GM12873 (cell line): Measurements from ENCODE around the gene ORM2.

Source experiments
- TF ChIP-seq, protein P1 (sequence below): IDR thresholded peaks from 2 replicates; pipeline ENCODE4 v1.5.1; 2012; ENCODE audit warnings: low read depth, mild to moderate bottlenecking, moderate library complexity, low read length, control low read depth; ENCODE audit not compliant: insufficient read depth; ENCODE audit errors: missing control alignments

Gene ORM2

DNA sequence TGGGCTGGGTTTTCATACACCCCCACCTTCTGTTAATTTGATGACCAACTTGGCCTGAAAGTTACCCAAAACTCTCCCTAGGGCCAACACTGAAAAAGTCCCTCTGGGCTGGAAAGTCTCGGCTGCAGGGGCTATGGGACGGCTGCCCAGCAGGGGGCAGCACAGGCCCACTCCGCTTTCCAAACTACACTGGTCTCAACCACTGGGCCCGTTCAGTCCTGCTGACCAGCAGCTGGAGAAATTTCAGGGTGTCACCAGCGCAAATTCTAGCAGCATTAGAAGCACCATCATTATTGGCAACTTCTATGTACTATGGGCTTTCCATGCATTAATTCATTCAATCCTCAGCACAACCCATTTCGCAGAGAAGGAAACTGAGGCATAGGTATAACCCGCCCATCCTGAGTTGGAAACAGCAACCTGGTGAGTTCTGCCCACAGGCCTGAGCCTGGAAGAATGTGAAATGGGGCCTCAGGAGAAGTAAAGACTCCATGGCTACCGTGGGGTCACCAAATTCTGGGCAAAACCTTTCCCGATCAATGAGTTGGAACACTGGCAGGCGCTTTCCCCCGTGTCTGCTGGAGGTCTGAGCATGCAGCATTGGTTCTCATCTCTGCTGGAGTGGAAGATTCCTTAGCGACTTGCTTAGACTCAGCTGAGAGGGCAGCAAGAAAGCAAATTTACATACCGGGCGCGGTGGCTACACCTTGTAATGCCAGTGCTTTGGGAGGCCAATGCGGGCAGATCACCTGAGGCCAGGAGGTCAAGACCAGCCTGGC, 9.7 kb downstream of the ORM2 start:
- TF ChIP-seq, protein P1, sequence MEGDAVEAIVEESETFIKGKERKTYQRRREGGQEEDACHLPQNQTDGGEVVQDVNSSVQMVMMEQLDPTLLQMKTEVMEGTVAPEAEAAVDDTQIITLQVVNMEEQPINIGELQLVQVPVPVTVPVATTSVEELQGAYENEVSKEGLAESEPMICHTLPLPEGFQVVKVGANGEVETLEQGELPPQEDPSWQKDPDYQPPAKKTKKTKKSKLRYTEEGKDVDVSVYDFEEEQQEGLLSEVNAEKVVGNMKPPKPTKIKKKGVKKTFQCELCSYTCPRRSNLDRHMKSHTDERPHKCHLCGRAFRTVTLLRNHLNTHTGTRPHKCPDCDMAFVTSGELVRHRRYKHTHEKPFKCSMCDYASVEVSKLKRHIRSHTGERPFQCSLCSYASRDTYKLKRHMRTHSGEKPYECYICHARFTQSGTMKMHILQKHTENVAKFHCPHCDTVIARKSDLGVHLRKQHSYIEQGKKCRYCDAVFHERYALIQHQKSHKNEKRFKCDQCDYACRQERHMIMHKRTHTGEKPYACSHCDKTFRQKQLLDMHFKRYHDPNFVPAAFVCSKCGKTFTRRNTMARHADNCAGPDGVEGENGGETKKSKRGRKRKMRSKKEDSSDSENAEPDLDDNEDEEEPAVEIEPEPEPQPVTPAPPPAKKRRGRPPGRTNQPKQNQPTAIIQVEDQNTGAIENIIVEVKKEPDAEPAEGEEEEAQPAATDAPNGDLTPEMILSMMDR, result peak; percentile 92

GRCh38 chr9:114341152-114341830, 11.6 kb downstream of the ORM2 start:
- TF ChIP-seq, protein P1, result no peak

DNA sequence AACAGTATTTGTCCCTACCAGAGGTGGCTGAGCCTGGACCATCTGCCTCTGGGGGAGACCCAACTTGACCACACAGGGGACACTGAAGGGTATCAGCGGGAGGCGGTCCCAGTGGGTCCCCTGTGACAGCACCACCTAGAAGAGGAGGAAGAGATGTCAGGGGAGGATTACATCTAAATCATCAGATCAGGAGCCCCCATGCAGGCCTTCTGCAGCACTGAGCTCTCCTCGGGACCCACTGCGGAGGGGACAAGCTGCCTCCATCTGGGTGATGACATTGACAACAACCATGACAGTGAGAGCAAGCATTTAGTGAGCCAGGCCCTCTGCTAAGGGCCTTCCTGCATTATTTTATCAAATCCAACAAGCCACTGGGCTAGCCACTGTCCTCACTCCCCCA, 12.3 kb downstream of the ORM2 start:
- TF ChIP-seq, protein P1, result no peak

DNA sequence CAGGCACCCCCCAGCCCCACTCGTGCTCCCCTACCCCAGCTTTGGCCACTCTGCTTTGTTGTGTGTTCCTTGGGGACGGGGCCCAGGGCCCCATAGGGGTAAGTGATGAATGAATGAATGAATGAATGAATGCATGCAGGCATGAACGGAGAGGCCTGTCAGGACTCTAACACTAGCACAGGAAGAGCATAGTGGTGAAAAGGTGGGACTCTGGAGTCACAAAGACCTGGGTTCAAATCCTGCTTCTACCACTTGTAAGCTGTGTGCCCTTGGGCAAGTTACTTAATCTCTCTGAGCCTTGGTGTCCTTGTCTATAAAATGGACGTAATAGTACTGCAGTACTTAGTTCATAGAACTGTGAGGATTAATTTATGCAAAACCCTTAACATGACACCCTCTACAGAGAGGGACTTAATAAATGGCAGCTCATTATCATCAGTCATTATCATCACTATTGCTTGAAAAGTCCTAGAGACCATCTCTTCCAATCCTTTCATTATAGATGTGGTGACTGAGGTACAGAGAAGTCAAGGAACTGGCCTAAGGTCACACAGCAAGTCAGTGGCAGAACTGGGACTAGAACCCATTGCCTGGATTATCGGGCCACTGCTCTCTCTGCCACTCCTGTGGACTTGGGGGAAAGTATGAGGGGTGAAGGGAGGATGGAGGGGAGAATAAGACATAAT, 13.2 kb downstream of the ORM2 start:
- TF ChIP-seq, protein P1, result no peak

DNA sequence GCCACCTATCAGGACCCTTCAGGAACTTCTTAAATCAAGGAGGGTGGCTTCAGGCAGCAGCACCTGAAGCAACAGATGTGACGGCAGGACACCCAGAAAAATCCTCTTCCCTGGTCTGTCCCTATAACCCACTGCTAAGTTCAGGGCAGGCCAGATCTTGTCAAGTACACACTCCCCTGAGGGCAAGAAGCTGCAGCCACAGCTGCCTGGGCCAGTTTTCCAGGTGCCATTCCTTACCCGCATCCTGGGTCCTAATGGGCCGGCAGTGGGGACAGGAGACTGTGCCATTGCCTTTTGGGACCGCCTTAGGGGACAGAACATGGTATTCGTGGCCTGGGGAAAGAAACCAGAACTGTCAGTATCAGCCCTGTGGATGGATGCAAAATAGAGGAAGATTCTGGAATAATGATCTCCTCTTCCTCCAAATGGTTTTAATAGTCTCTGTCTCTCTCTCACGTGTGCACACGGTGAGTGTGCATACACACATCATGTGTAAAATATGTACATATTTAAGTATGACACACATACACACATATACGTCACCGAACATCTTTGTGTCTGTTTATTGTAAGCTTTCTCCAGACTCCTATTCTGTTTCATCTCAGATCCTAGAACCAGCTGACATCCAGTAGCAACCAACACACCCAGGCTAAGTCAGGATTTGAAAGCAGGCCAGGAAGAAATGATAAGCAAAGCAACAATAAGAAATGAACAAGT, 14.0 kb downstream of the ORM2 start:
- TF ChIP-seq, protein P1, result no peak

GRCh38 chr9:114344188-114344566, 14.5 kb downstream of the ORM2 start:
- TF ChIP-seq, protein P1, result no peak

GRCh38 chr9:114344692-114345091, 15.0 kb downstream of the ORM2 start:
- TF ChIP-seq, protein P1, result no peak
